Limb (tissue), 2 donors: ENCODE data around the gene TYSND1.
"Not testable (repeated sequence)": the region's sequence is repeated elsewhere in the genome, so short reads cannot be mapped to it uniquely, and the experiment has no call there.

Experiments
- DNase-seq, 2 donors: peaks; one replicate each; pipeline ENCODE4 v3.0.0-alpha.2; 2016; ENCODE audit errors: extremely low spot score in 2 of 2

The TYSND1 gene

GRCh38 chr10:70163448-70163847, 16.9 kb upstream of the TYSND1 start:
- no peak for DNase-seq

- DNase-seq, result no peak
Observed at GRCh38 chr10:70162892-70163201, 16.3 kb upstream of the TYSND1 start.

GRCh38 chr10:70162151-70162891, 15.8 kb upstream of the TYSND1 start:
- DNase-seq, result no peak

GRCh38 chr10:70160798-70161197, 14.3 kb upstream of the TYSND1 start:
- DNase-seq, result no peak

GRCh38 chr10:70159366-70159765, 12.9 kb upstream of the TYSND1 start:
- DNase-seq, result not testable (repeated sequence)

DNA sequence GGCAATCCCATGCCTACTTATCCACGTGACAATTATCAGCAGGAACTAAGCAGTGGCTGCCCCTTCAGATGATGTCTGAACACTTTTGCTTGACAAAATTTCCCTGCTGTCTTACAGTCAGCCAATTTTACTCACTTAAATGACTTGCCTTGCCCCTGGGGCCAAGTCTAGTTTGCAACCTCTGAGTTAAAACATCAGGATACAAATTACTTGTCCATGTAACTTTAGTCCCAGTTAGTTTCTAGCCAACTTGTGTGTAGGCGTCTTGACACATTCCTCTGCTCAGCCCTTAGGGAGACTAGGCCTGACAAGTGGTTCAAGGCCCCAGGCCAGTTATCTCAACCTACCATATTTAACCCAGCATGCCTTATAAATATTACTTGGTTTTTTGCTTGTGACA, 11.6 kb upstream of the TYSND1 start:
- DNase-seq, result no peak

DNA sequence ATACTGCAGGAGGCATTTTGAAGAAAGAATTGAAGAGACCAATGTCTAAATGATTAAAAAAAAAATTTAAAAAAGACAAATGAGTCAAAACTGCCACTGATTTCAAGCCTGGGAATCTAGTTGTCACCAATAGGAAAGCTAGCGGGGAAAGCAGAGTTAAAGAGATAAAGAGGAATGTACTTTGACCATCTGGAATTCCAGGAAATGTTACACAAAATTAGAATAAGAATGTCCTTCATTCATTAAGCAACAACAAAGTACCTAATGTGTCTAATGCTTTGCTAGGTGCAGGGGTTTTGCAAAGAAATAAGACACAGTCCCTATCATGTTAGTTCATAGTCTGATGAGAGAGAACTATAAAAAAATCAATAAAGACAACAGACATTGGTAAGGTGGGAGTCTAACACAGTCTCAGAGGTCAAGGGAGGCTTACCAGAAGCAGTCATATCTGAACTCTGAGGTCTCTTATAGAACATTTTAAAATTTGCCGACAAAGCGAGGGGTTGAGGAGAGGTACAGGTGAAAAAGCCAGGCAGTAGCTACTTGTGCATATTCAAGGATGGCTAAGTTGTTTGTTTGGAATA, 8.8 kb upstream of the TYSND1 start:
- DNase-seq, result no peak

GRCh38 chr10:70148516-70148915, 2.0 kb upstream of the TYSND1 start:
- no peak for DNase-seq

DNA sequence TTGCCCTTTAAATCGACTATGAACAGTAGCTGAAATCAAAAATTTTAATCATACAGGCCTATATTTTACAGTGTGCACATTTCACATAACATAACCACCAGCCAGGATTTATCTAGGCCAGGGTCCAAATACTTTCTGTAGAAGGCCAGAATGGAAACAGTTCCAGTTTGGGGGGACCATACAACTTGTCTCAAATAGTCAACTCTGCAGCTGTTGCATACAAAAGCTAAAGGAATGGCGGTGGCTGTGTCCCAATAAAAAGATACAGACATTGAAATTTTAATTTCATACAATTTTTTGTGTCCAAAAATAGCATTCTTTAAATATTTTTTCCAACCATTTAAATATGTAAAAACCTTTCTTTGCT, 742 bp upstream of the TYSND1 start:
- no peak for DNase-seq

GRCh38 chr10:70145666-70146488, 623 bp downstream of the TYSND1 start:
- peak; percentile 34 to 82 for DNase-seq

- no peak for DNase-seq
Observed at GRCh38 chr10:70145166-70145665, 1.3 kb downstream of the TYSND1 start.

DNA sequence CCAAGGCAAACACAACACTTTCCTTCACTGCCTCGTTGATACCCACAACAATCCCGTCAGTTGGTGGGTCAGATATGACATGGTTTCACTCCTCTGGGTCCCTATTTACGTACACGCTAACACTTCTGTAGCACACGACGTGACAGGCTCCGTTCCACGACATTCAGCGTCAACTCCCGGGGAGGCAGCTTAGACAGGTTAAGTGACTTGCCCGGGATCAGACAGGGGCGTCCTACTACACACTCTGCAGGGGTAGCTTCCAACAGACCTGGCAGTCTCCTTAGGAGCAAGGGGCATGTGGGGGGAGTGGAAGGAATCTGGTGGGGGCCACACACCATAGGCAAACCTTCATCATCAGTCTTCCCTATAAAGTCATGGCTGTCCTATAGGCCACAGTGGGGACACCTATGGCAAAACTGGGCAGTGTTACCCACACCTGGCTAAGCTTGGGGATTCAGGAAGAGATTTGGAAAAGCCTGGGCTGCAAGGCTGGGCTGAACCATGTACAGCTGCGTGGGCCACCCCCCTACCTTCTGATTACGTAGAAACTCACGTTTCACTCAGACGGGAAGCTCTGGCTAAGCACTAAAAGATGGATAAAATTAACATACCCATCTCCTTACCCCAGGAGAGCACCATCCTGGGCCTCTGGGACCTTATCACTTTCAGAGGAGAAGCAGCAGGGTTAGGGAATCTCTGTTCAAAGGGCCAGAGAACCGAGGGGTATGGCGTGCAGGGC, 2.0 kb downstream of the TYSND1 start:
- DNase-seq, result no peak

- no peak for DNase-seq
Observed at GRCh38 chr10:70142555-70142954, 3.9 kb downstream of the TYSND1 start.

GRCh38 chr10:70140297-70140696, 6.2 kb downstream of the TYSND1 start:
- no peak for DNase-seq

- DNase-seq, result no peak
Observed at GRCh38 chr10:70139997-70140250, 6.6 kb downstream of the TYSND1 start.

GRCh38 chr10:70139151-70139996, 7.1 kb downstream of the TYSND1 start:
- DNase-seq, result no peak

DNA sequence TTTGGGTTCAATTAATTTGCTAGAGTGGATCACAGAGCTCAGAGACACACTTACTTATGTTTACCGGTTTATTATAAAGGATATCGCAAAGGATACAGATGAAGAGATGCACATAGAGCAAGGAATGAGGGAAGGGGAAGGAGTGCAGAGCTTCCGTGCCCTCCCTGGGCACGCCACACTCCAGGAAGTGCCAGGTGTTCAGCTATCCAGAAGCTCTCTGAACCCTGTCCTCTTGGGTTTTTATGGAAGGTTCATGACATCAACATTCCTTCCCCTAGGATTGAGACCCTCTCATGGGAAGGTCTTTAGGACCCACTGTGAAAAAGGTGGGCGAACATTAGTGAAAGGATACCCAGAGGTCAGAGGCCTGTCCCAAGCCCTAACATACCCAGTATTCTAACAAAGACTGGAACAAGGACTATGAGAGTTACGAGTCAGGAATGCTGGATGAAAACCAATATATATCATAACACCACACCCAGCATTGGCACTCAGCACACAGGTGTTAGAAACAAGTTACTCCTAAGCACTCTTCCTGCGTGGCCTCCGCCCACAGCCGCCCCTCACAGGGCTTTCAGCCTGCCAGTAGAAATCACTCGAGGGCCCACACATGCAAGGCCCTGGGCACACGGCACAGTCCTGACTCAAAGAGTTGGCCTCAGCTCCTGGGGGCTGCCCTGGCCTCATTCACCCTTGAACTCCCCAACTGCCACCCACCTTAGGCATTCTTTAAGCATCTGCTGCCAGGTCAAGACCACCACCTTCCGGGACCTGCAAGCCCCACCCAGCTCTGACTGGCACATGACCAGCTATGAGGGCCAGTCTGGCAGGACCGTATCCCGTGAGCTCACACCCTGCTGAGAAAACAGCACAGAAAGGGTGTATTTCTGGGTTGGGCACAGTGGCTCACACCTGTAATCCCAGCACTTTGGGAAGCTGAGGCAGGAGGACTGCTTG, 8.3 kb downstream of the TYSND1 start:
- no peak for DNase-seq

GRCh38 chr10:70137135-70137534, 9.4 kb downstream of the TYSND1 start:
- DNase-seq, result no peak

- no peak for DNase-seq
Observed at GRCh38 chr10:70135684-70136083, 10.8 kb downstream of the TYSND1 start.

- DNase-seq, result no peak
Observed at GRCh38 chr10:70135046-70135445, 11.5 kb downstream of the TYSND1 start.
